Measurements from ENCODE around the gene SPEF1. TPM values are rescaled to one million over a fixed set of nuclear protein-coding genes. Genes with fewer than 3 reads are reported as not detected.

SPEF1 gene
- total and polyA plus RNA-seq, 10 of the 15 experiments (the other 5 are each of a cell fraction or from before 2014, with no cell fraction given): 0.12 TPM; not detected in 9

GRCh38 chr20:3745686-3746173, 35.5 kb downstream of the SPEF1 start:
- no peaks in the 10 kb centered on the region for H3K27me3 ChIP-seq (replicated peaks in 1 of 2; ENCODE audit: control insufficient read depth in 2 of 2, insufficient read depth in 2 of 2, low read length in 1 of 2)
- RAD21 ChIA-PET (ENCODE audit: unreplicated experiment): interaction anchor here (1.0 to 1.6 kb wide), 3 partner anchors 22 to 182 kb away, joined by 3 read pairs; partner anchors contain the start of genes ADISSP and CENPB
- CTCF ChIA-PET: interaction anchor here (0.6 to 2.4 kb wide), 6 partner anchors 22 to 339 kb away, joined by 3 to 8 read pairs (median 4); partner anchors contain the start of genes ADISSP and AP5S1
- no peak overlapping the region for H3K9ac ChIP-seq (ENCODE audit: control insufficient read depth, insufficient read depth, low read length)
- SMC1A ChIA-PET (ENCODE audit: uncharacterized antibody, unreplicated experiment): no interaction called here
- BruUV-seq (replicated peaks): no TSS peak
- no peaks in the 10 kb centered on the region for H3K79me2 ChIP-seq (ENCODE audit: control insufficient read depth, insufficient read depth, low read length)
- ATAC-seq (no peak), FAIRE-seq (no peak), DNase-seq (ENCODE audit: low read depth, low spot score) (no peak)
- H4K20me1 ChIP-seq (ENCODE audit: control insufficient read depth, insufficient read depth): no peaks in the 10 kb centered on the region
- WGBS (ENCODE audit: insufficient coverage, insufficient replicate concordance, low lambda C conversion rate, missing lambda C conversion rate): 74% methylated on average over 11 of the region's 11 CpGs
- no peaks in the 10 kb centered on the region for H3K9me3 ChIP-seq (replicated peaks; ENCODE audit: control insufficient read depth, insufficient read depth, low read length)
- no peak overlapping the region for H3K4me2 ChIP-seq (ENCODE audit: control insufficient read depth, insufficient read depth)
- intact Hi-C loops (cut with micrococcal nuclease; ENCODE audit: unreplicated experiment) (no loop called here), in situ Hi-C loops (cut with MboI) (no loop called here)
- no peak overlapping the region for H3K4me3 ChIP-seq
- no peak overlapping the region for H3K27ac ChIP-seq (ENCODE audit: control insufficient read depth, insufficient read depth)
- H3K4me1 ChIP-seq (ENCODE audit: control insufficient read depth, insufficient read depth, low read length): no peaks in the 10 kb centered on the region
- H3K36me3 ChIP-seq (ENCODE audit: control insufficient read depth in 2 of 2, insufficient read depth in 2 of 2, low read length in 1 of 2): no peaks in the 10 kb centered on the region
- POLR2A ChIA-PET: interaction anchor here (1.2 kb wide), 1 partner anchor 23 kb away, joined by 4 read pairs; the partner anchor contains the start of gene ADISSP
- no peak overlapping the region for H2AFZ ChIP-seq (ENCODE audit: control insufficient read depth, low read depth, low read length)
- TF ChIP-seq SREBF2 (IDR thresholded peaks at IDR 0.05; ENCODE audit: low read length) (no peak), KAT2A (conservative IDR thresholded peaks at IDR 0.05; ENCODE audit: control insufficient read depth, low read depth, low read length) (no peak), PBX3 (IDR thresholded peaks at IDR 0.05; ENCODE audit: insufficient replicate concordance, low read depth, low read length) (no peak), E2F4 (IDR thresholded peaks at IDR 0.05; ENCODE audit: low read depth, low read length) (no peak), MEF2B (IDR thresholded peaks at IDR 0.05; ENCODE audit: partially characterized antibody, poor library complexity, severe bottlenecking) (no peak), RAD51 (IDR thresholded peaks at IDR 0.05) (no peak), CREM (IDR thresholded peaks at IDR 0.05; ENCODE audit: low read depth) (no peak), TAF1 (IDR thresholded peaks at IDR 0.05; ENCODE audit: borderline replicate concordance, low read depth, low read length) (no peak), BCLAF1 (IDR thresholded peaks at IDR 0.05) (no peak), REST (IDR thresholded peaks at IDR 0.05; ENCODE audit: low read depth, low read length) (no peak), E2F8 (IDR thresholded peaks at IDR 0.05; ENCODE audit: low read depth, partially characterized antibody) (no peak), MXI1 (IDR thresholded peaks at IDR 0.05; ENCODE audit: low read depth, low read length) (no peak)
